ENCODE results near the gene KRT4.

Gene KRT4

GRCh38 chr12:52836491-52837412, 22.8 kb upstream of the KRT4 start:
- no peak for DNase-seq (ENCODE audit: low spot score)

GRCh38 chr12:52836042-52836466, 22.1 kb upstream of the KRT4 start:
- no peak for DNase-seq (ENCODE audit: low spot score)

- no peak for DNase-seq (ENCODE audit: low spot score)
These were observed 21.5 kb upstream of the KRT4 start for GRCh38 chr12:52835271-52836041.

GRCh38 chr12:52834727-52835001, 20.7 kb upstream of the KRT4 start:
- no peak for DNase-seq (ENCODE audit: low spot score)

- no peak for DNase-seq (ENCODE audit: low spot score)
These were observed 20.2 kb upstream of the KRT4 start, which contains the start of gene KRT79 for GRCh38 chr12:52833922-52834726. KRT79 (minus strand) TSS chr12:52834311; CDS start chr12:52834260, 51 bp downstream.

GRCh38 chr12:52832985-52833905, 19.3 kb upstream of the KRT4 start:
- no peak for DNase-seq (ENCODE audit: low spot score)

GRCh38 chr12:52832451-52832850, 18.5 kb upstream of the KRT4 start:
- DNase-seq (ENCODE audit: low spot score) = no peak

- no peak for DNase-seq (ENCODE audit: low spot score)
These were observed 17.3 kb upstream of the KRT4 start for GRCh38 chr12:52831251-52831650.

GRCh38 chr12:52829986-52830770, 16.3 kb upstream of the KRT4 start:
- DNase-seq (ENCODE audit: low spot score) = no peak

GRCh38 chr12:52828591-52829021, 14.7 kb upstream of the KRT4 start:
- DNase-seq (ENCODE audit: low spot score) = no peak

GRCh38 chr12:52828156-52828555, 14.2 kb upstream of the KRT4 start:
- no peak for DNase-seq (ENCODE audit: low spot score)

GRCh38 chr12:52827499-52828090, 13.7 kb upstream of the KRT4 start:
- DNase-seq (ENCODE audit: low spot score) = no peak

- DNase-seq (ENCODE audit: low spot score) = no peak
These were observed 12.9 kb upstream of the KRT4 start for GRCh38 chr12:52826611-52827498.

- DNase-seq (ENCODE audit: low spot score) = no peak
These were observed 12.0 kb upstream of the KRT4 start for GRCh38 chr12:52825961-52826360.

- no peak for DNase-seq (ENCODE audit: low spot score)
These were observed 11.0 kb upstream of the KRT4 start for GRCh38 chr12:52824741-52825410.

GRCh38 chr12:52823761-52824450, 10.0 kb upstream of the KRT4 start:
- no peak for DNase-seq (ENCODE audit: low spot score)

GRCh38 chr12:52822771-52823510, 9.0 kb upstream of the KRT4 start:
- no peak for DNase-seq (ENCODE audit: low spot score)

Measured in HuH-7 (cell line).